DMS 273 (cell line): ENCODE results near the gene CEBPE.

Experiments
- DNase-seq: peaks from one replicate; lab custom pipeline; 2025; ENCODE audit not compliant: unreplicated experiment; lab: John Stamatoyannopoulos, UW

Gene CEBPE

GRCh38 chr14:23118506-23119362 is at the start of gene CEBPE:
CEBPE (minus strand) TSS chr14:23119255; CDS start chr14:23119091, 164 bp downstream.
- no peak for DNase-seq

- DNase-seq, result no peak
These were observed 49.2 kb upstream of the CEBPE start for GRCh38 chr14:23168246-23168645.

- no peak for DNase-seq
These were observed 48.2 kb upstream of the CEBPE start for GRCh38 chr14:23167116-23167847.

- DNase-seq, result no peak
These were observed 45.9 kb upstream of the CEBPE start for GRCh38 chr14:23164949-23165348.

- DNase-seq, result no peak
These were observed 45.2 kb upstream of the CEBPE start for GRCh38 chr14:23164250-23164649.

- no peak for DNase-seq
These were observed 44.8 kb upstream of the CEBPE start for GRCh38 chr14:23163830-23164229.

GRCh38 chr14:23162800-23163199 is 43.7 kb upstream of the CEBPE start:
- DNase-seq, result no peak

GRCh38 chr14:23162005-23162404 is 43.0 kb upstream of the CEBPE start:
- DNase-seq, result no peak

GRCh38 chr14:23160924-23161522 is 42.0 kb upstream of the CEBPE start:
- peak; percentile 90 for DNase-seq

GRCh38 chr14:23159532-23159931 is 40.5 kb upstream of the CEBPE start:
- no peak for DNase-seq

GRCh38 chr14:23158779-23159178 is 39.7 kb upstream of the CEBPE start:
- no peak for DNase-seq

GRCh38 chr14:23154964-23155587 is 36.0 kb upstream of the CEBPE start:
- DNase-seq, result peak; percentile 96

- peak; percentile 98 for DNase-seq
These were observed 35.1 kb upstream of the CEBPE start for GRCh38 chr14:23153851-23154796.

- DNase-seq, result no peak
These were observed 32.3 kb upstream of the CEBPE start for GRCh38 chr14:23151342-23151741.

- DNase-seq, result no peak
These were observed 30.7 kb upstream of the CEBPE start for GRCh38 chr14:23149745-23150144.

- DNase-seq, result no peak
These were observed 29.7 kb upstream of the CEBPE start for GRCh38 chr14:23148591-23149249.

GRCh38 chr14:23147676-23148075 is 28.6 kb upstream of the CEBPE start:
- DNase-seq, result peak; percentile 90

GRCh38 chr14:23146980-23147379 is 27.9 kb upstream of the CEBPE start:
- no peak for DNase-seq

GRCh38 chr14:23146351-23146910 is 27.4 kb upstream of the CEBPE start:
- no peak for DNase-seq
